OCI-LY7 (cell line): ENCODE data around the gene SAMD5. TPM values are rescaled to one million over a fixed set of nuclear protein-coding genes. Genes with fewer than 3 reads are reported as not detected.

ENCODE experiments used
- BruUV-seq: library from RNA; stranded (reverse); fragments of 400-500 nt; replicated peaks from 2 replicates; lab custom pipeline; 2021; lab: Mats Ljungman, UMichigan
- CTCF ChIA-PET: fragments of 300-600 bp; sonication (Branson Sonifier 250); formaldehyde crosslinking; loops from one replicate; lab custom pipeline; 2022; ENCODE audit warnings: antibody characterized with exemption; ENCODE audit not compliant: unreplicated experiment; lab: Charles Lee
- POLR2A ChIA-PET: fragments of 300-600 bp; sonication (Branson Sonifier 250); formaldehyde crosslinking; loops from one replicate; lab custom pipeline; 2022; ENCODE audit warnings: antibody characterized with exemption; lab: Charles Lee
- DNase-seq: peaks from one replicate; pipeline ENCODE4 v3.0.0-alpha.2; 2015; ENCODE audit warnings: low spot score
- H2AFZ ChIP-seq: fragments of 200-600 bp; sonication (generic), shearing (Covaris generic); 2 replicates; pipeline ENCODE4 v1.6.1; 2014; ENCODE audit warnings: mild to moderate bottlenecking, antibody characterized with exemption, low read length, moderate library complexity
- H3K27ac ChIP-seq: fragments of 200-600 bp; sonication (generic); 2 replicates; pipeline ENCODE4 v1.5.1; 2014; ENCODE audit warnings: mixed run types, low read depth, mild to moderate bottlenecking, moderate library complexity, low read length, inconsistent platforms; ENCODE audit not compliant: poor library complexity, severe bottlenecking
- H3K36me3 ChIP-seq: fragments of 200-600 bp; sonication (generic); 2 replicates; pipeline ENCODE4 v1.6.1; 2014; ENCODE audit warnings: mild to moderate bottlenecking, antibody characterized with exemption, low read length, moderate library complexity, mixed read lengths; ENCODE audit not compliant: insufficient read depth
- H3K4me1 ChIP-seq: fragments of 200-600 bp; sonication (generic); 2 replicates; pipeline ENCODE4 v1.5.1; 2014; ENCODE audit warnings: mild to moderate bottlenecking, low read length; ENCODE audit not compliant: insufficient read depth, poor library complexity, severe bottlenecking
- H3K4me2 ChIP-seq: fragments of 200-600 bp; sonication (generic); 2 replicates; pipeline ENCODE4 v1.6.1; 2014; ENCODE audit warnings: mild to moderate bottlenecking, low read length
- H3K4me3 ChIP-seq: fragments of 200-600 bp; sonication (generic); 2 replicates; pipeline ENCODE4 v1.5.1; 2014; ENCODE audit warnings: mild to moderate bottlenecking, low read depth, low read length; ENCODE audit not compliant: poor library complexity, severe bottlenecking
- H3K79me2 ChIP-seq: fragments of 200-600 bp; sonication (generic); 2 replicates; pipeline ENCODE4 v1.6.1; 2016; ENCODE audit warnings: low read depth, mild to moderate bottlenecking, low read length, moderate library complexity, mixed read lengths; ENCODE audit not compliant: insufficient read depth
- H3K9me2 ChIP-seq: fragments of 200-600 bp; sonication (generic); 2 replicates; pipeline ENCODE4 v1.6.1; 2016; ENCODE audit warnings: mild to moderate bottlenecking, low read length, mixed read lengths; ENCODE audit not compliant: insufficient read depth
- H3K9me3 ChIP-seq: fragments of 200-600 bp; sonication (generic); 2 replicates; pipeline ENCODE4 v1.6.1; 2014; ENCODE audit warnings: mild to moderate bottlenecking, mixed run types, low read length, mixed read lengths
- H4K20me1 ChIP-seq: fragments of 200-600 bp; sonication (generic); 2 replicates; pipeline ENCODE4 v1.6.1; 2014; ENCODE audit warnings: mild to moderate bottlenecking, antibody characterized with exemption, low read length, moderate library complexity, mixed read lengths; ENCODE audit not compliant: insufficient read depth
- EZH2phosphoT487 ChIP-seq: fragments of 200-600 bp; sonication (generic); IDR thresholded peaks from 2 replicates; pipeline ENCODE4 v1.6.1; 2018; ENCODE audit warnings: low read depth, borderline replicate concordance, mild to moderate bottlenecking, mixed run types, antibody characterized with exemption, low read length, moderate library complexity, mixed read lengths
- intact Hi-C: fragments of 100-400 bp; cut with micrococcal nuclease; formaldehyde crosslinking; loops from one replicate; pipeline ENCODE4 v1.10.0; 2022; ENCODE audit not compliant: unreplicated experiment
- total RNA-seq, 2 experiments: library from RNA; depleted of rRNA in 1 of 2; stranded (reverse); fragments of >200 nt in 1 of 2; shearing (Covaris generic) in 1 of 2; gene quantifications; 2 replicates each; pipeline ENCODE4 v1.2.3, GENCODE V29; 2014 to 2022
- TF ChIP-seq, protein P1 (sequence below): fragments of 200-600 bp; sonication (generic); conservative IDR thresholded peaks from 2 replicates; pipeline ENCODE4 v1.5.1; 2014; ENCODE audit warnings: mild to moderate bottlenecking, antibody characterized with exemption, low read length, moderate library complexity, mixed read lengths

The SAMD5 gene
- total RNA-seq, 2 experiments from 2014 or later: not detected

DNA sequence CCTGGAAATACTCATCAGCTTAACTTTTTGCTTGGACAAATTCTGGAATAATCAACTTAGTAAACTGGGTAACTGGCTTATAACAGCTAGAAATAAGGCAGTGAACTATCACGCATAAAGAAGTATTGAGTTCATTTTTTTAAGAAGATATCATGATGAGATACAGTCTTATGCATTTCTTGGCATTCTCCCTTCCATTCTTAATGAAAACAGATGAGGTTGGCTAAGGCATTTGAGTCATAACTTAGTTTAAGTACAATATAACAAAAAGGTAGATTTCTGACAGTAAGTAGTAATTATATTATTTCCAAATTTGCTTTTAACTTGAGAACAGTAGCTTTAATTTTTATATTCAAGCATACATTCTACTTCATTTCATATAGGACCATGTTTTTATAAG lies 56.1 kb downstream of the SAMD5 start:
- Histone ChIP-seq H3K9me2 (no peaks in the 10 kb centered on the region), H3K27ac (no peak overlapping the region), H3K9me3 (no peaks in the 10 kb centered on the region), H4K20me1 (no peaks in the 10 kb centered on the region), H3K36me3 (no peaks in the 10 kb centered on the region), H2AFZ (no peak overlapping the region), H3K79me2 (no peaks in the 10 kb centered on the region), H3K4me3 (no peak overlapping the region), H3K4me2 (no peak overlapping the region), H3K4me1 (peaks cover 3% of the 10 kb centered on the region)
- intact Hi-C loops: no loop called here
- BruUV-seq: no TSS peak
- TF ChIP-seq, protein P1, sequence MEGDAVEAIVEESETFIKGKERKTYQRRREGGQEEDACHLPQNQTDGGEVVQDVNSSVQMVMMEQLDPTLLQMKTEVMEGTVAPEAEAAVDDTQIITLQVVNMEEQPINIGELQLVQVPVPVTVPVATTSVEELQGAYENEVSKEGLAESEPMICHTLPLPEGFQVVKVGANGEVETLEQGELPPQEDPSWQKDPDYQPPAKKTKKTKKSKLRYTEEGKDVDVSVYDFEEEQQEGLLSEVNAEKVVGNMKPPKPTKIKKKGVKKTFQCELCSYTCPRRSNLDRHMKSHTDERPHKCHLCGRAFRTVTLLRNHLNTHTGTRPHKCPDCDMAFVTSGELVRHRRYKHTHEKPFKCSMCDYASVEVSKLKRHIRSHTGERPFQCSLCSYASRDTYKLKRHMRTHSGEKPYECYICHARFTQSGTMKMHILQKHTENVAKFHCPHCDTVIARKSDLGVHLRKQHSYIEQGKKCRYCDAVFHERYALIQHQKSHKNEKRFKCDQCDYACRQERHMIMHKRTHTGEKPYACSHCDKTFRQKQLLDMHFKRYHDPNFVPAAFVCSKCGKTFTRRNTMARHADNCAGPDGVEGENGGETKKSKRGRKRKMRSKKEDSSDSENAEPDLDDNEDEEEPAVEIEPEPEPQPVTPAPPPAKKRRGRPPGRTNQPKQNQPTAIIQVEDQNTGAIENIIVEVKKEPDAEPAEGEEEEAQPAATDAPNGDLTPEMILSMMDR: no peak
- no peak for TF ChIP-seq EZH2phosphoT487
- ChIA-PET POLR2A (no interaction called here), CTCF (no interaction called here)
- DNase-seq: no peak

DNA sequence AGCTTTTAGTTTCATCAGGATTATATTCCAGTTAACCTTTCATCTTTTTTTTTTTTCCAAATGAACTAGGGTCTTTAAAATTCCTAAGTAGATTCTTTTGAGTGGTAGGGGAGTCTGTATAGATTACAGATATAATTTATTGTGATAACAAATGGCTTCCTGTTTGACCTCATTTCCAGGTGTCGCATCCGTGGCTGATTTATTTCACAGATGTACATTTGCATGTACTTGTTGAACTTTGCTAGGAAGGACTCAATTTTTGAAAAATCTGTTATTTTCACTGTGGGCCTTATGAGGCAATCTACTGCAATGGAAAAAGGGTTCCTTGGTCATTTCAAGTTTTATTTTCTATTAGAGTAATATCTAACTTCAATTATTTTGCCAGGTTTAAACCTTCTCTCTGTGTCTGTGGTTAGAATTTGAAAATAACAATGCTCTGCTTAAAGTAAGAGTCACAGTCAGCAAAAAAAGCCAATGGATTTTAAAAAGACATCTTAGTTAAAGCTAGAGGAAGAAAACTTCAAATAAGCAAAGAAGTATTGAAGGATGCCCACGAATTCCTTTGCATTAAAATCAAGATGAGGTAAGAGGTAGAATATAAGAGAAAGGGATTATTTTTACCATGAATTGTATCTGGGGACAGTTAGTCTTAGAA lies 57.9 kb downstream of the SAMD5 start:
- no TSS peak for BruUV-seq
- H3K79me2 ChIP-seq: no peaks in the 10 kb centered on the region
- no peak overlapping the region for H3K27ac ChIP-seq
- no peaks in the 10 kb centered on the region for H4K20me1 ChIP-seq
- H2AFZ ChIP-seq: peak overlapping the region; percentile 47; the same call in 1 of the 2 replicates
- POLR2A ChIA-PET: interaction anchor here (0.6 to 0.9 kb wide), 2 partner anchors 13 to 66 kb away, joined by 3 to 4 read pairs; no protein-coding TSS in a partner anchor
- DNase-seq: peak; percentile 45
- intact Hi-C loops: no loop called here
- no peaks in the 10 kb centered on the region for H3K9me3 ChIP-seq
- no peak overlapping the region for H3K4me3 ChIP-seq
- H3K9me2 ChIP-seq: no peaks in the 10 kb centered on the region
- no peak for TF ChIP-seq EZH2phosphoT487
- TF ChIP-seq, protein P1: no peak
- H3K4me1 ChIP-seq: peaks cover 3% of the 10 kb centered on the region
- 0 out of 2 replicates have a peak overlapping the region, but pooled peaks have one; percentile 17 for H3K4me2 ChIP-seq
- H3K36me3 ChIP-seq: no peaks in the 10 kb centered on the region
- CTCF ChIA-PET: no interaction called here

DNA sequence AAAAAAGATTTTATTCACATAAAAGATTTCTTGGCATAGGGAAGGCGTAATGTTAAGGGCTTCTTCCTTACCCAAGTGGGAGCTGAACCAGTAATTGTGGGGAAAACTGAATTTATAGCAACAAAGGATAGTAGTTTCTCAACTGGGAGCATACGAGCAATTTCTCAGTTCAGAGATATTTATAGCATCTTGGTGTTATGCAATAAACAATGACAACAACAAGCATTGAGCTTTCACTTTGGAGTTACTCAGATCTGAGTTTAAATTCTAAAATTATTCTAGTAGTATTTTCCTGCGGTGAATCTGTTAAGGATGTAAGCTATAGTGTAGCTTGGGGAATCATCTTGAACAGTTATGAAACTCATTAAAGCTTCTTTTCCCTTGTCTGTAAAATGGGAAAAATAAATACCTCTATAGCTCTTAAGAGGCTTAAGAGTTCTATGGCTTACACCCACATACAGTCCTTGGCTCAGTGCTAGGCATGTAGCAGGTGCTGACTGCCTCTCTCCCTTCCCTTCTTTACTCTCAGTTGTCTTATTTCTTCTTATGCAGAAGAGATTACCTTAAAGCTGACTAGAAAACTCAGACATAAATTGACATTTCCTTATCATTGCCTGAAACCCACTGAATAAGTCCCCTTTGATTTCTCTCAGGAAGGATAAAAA lies 58.8 kb downstream of the SAMD5 start:
- H3K9me2 ChIP-seq: no peaks in the 10 kb centered on the region
- no peak overlapping the region for H3K4me3 ChIP-seq
- peak overlapping the region; percentile 47; the same call in 1 of the 2 replicates for H2AFZ ChIP-seq
- no TSS peak for BruUV-seq
- H3K36me3 ChIP-seq: no peaks in the 10 kb centered on the region
- H3K4me1 ChIP-seq: peaks cover 3% of the 10 kb centered on the region
- CTCF ChIA-PET: no interaction called here
- no peak overlapping the region for H3K27ac ChIP-seq
- POLR2A ChIA-PET: interaction anchor here (0.6 kb wide), 1 partner anchor 12 kb away, joined by 4 read pairs; no protein-coding TSS in a partner anchor
- H3K79me2 ChIP-seq: no peaks in the 10 kb centered on the region
- H4K20me1 ChIP-seq: no peaks in the 10 kb centered on the region
- H3K4me2 ChIP-seq: 0 out of 2 replicates have a peak overlapping the region, but pooled peaks have one; percentile 5
- no peak for TF ChIP-seq EZH2phosphoT487
- TF ChIP-seq, protein P1: no peak
- intact Hi-C loops: no loop called here
- H3K9me3 ChIP-seq: no peaks in the 10 kb centered on the region
- DNase-seq: peak; percentile 9
